Activated naive CD8-positive, alpha-beta T cell treated with anti-CD3 and anti-CD28 coated beads, Interleukin-2, amount 50 U/mL, for 16 hours (primary cell): ENCODE results near the gene GTPBP4.
"Not testable (repeated sequence)": the region's sequence is repeated elsewhere in the genome, so short reads cannot be mapped to it uniquely, and the experiment has no call there.

Experiments used
- DNase-seq: peaks from one replicate; pipeline ENCODE4 v3.0.0-alpha.2; 2020; ENCODE audit warnings: low read depth, low spot score

The GTPBP4 gene

DNA sequence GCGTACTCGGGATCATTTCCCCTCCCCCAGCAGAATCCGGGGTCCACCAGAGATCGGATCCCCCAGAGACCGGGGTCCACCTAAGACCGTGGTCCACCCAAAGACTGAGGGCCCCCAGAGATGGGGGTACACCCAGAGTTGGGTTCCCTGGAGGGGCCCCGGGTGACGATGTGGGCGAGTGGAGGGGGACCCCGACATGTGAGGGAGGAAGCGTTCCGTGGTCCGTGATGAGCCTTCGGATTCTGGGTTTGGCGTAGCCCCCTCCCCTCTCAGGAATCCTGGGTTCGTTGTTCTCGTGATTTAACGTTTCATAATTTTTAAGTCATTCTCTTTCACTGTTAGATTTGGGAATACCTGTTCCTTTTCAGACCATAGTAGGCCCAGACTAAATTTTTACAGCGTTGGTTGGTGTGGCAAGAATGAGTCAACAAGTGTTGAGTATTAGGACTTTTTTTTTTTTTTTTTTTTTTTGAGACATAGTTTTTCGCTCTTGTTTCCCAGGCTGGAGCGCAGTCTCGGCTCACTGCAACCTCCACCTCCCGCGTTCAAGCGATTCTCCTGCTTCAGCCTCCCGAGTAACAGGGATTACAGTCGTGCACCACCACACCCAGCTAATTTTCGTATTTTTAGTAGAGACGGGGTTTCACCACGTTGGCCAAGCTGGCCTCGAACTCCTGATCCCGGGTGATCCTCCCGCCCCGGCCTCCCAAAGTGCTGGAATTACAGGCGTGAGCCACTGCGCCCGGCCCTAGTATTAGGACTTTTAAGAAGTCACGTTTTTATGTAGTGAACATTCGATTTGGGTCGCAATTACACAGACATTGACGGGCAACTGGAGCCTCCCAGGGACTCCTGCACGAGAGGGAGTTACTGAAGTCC lies 672 bp downstream of the GTPBP4 start:
- DNase-seq = peak; percentile 10

DNA sequence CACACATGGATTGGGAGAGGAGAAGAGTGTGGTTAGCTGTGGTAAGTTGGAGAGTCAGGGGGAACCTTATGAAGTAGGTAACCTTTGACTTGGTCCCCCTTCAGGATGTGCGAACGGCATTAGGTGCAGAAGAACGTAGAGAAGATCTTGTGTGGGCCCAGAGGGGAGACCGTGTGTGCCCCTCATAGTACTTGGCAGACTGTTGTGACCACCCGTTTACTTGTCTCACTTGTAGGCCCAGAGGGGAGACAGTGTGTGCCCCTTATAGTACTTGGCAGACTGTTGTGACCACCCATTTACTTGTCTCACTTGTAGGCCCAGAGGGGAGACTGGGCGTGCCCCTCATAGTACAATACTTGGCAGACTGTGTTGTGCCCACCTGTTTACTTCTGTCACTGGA lies 2.6 kb downstream of the GTPBP4 start:
- no peak for DNase-seq

DNA sequence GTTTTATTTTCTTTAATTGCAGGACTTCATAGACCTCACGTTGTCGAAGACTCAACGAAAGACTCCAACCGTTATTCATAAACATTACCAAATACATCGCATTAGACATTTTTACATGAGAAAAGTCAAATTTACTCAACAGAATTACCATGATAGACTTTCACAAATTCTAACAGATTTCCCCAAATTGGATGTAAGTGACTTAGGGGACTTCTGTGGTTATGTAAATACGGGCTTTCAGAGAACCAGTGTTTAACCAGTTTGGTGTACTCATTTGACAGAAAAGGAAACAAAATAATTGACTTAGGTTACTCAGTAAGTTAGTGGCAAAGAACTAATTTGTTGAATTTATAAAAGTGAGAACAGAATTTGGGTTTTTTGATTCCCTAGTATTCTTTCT lies 4.2 kb downstream of the GTPBP4 start:
- no peak for DNase-seq

DNA sequence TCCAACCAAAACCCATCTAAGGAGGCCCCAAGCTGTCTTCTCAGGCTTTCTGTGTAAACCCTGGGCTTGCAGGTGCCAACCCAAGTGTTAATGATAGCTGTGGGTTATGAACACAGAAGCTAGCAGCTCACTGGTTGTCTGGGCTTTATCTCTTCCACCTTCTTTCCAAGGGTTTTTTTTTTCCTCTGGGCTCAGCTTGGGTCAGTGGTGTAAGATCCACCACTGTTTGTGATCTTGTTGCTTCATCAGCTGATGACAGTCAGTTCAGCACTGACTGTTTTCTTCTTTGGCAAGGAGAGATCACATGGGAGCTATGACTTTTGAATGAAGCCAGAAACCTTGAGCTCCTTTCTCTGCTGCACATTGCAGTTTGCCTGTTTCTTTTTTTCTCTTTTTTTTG lies 4.6 kb downstream of the GTPBP4 start:
- DNase-seq = no peak

DNA sequence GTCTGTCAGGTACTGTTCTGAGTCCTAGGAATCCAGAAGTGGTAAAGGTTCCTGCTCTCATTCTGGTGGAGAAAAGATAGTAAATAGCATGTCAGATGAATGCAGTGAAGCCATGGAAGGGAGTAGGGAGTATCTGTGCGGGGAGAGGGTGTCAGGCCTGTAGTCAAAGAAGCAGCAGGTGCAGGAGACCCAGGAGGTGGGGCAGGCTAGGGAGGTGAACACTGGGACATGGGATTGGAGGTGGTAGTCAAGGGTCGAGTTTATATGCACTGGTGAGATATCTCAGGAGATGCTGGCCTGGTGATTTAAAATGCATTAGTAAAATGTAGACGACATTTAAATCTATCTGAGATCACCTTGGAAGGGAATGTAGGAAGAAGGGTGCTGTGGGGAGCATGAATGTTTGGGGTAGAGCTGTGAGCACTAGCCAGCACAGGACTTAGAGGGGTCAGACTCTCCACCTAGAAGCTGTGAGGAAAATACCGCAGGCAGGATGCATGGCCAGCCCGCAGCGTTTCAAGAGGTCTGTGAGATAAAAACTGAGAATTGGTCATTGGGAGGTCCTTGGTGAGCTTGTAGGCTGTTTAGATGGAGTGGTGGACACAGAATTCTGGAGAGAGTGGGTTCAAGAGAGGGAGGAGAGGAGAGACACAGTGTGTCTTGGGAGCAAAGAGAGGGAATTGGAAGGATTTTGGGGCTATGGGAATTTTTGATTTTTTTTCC lies 6.8 kb downstream of the GTPBP4 start:
- DNase-seq = no peak

DNA sequence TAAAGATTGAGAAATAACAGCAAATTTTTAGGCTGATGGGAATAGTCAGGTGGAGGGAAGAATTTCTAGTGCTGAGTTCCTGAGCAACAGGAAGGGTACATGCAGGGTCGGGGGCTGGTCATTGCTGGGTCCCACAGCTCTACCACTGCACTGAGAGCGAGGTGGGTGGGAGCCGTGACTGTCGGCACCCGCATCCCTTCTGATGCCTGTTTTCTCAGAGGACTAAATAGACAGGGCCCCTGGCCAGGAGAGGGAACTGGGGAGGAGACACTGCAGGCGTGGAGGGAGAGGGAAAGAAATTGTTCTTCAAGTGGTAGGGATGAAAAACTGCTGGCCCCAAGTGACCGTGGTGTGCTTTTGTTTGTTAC lies 7.3 kb downstream of the GTPBP4 start:
- no peak for DNase-seq

DNA sequence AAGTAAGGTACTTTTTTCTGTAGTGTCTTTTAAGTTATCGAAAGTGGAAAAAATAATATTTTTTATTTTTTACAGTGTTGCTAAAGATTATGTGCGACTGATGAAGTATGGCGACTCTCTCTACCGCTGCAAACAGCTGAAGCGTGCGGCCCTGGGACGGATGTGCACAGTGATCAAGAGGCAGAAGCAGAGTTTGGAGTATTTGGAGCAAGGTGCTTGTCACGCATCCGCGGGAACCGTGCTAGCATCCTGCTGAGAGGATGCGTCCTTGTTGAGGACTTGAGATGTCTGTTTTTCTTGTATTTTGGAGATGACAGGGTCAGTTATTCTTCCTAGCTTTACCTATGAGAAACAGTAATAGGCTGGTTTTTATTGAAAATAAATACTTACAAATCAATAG lies 7.8 kb downstream of the GTPBP4 start:
- no peak for DNase-seq

DNA sequence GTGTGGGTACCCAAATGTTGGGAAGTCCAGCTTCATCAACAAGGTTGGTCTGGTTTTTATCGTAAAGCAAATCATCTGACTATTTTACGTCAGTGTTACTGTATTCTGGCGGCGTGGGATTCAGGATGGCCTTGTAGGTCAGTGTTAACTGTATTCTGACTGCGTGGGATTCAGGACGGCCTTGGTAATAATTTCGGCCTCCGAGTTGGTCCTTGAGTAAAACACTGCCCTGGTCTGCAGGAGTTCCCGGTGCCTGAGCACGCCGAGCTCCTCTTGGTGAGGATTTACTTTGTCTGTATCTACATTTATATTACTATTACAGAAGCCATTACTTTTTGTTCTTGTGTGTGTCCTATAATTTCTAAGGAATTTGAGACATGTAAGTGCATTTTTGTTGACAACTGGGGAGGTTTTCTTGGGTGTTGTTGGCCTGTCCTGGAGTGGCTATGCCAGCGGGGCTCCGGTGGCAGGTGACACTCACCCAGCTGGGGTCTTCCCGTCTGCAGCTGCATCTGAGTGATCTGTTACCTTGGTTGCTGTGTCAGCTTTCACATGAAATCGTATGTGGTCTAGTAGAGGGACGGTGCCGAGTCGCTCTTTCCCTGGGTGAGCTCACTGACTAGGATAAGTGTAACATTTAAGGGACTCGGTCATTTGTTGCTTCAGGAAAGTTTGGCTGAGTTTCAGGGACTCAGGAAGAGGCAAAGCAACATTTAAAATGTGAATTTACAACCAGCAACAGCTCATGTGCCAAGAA lies 9.2 kb downstream of the GTPBP4 start:
- no peak for DNase-seq

DNA sequence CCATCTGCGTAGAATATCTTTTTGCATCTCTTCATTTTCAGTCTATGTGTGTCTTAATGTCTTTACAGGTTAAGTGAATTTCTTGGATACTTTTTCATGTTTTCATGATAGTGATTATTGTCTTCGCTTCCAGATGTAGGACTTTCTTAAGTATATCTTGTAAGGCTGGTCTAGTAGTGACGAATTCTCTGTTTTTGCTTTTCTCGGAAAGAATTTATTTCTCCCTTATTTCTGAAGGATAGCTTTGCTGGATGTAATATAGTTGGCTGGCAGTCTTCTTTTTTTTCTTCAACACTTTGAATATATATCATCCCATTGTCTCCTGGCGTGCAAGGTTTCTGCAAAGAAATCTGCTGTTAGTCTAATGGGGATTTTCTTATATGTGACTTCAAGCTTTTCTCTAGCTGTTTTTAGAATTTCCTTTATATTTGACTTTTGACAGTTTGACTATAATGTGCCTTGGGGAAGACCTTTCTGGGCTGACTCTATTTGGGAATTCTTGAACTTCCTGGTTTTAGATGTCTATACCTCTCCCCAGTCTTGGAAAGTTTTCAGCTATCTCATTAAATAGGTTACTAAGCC lies 14.3 kb downstream of the GTPBP4 start:
- DNase-seq = no peak

DNA sequence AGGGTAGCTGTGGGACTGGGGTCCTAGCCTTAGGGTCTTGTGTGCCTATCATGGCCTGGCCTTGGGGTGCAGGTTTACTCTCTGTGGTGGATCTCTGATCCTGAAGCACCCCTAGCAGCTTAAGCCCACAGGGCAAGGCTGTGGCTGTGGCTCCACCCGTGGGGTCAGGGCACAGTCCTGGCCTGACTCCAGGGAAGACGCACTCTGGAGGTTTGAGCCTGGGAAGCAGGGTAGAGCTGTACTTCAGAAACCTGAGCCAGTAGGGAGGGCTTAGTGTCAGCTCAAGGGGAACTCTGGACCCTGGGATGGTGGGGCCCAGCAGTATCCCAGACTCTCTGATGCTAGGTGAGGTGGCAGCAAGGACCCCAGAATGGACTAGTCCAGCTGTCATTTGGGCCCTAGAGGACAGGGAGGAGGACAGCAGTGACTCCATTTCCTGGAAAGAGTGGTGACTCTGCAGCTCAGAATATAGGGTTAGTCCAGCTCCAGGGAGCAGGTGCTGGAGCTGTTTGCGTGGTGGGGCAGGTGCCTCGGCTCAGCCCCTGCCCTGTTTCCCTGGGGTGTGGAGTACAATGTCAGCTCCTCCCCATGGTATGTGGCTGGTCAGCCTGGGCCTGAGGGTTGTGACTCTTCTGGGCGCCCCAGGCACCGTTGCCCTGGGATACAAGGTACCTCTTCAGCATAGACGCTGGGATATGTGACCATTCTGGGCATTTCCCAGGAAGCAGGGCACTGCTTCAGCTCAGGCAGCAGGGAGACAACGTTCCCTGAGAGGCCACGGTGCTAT lies 15.8 kb downstream of the GTPBP4 start:
- no peak for DNase-seq

DNA sequence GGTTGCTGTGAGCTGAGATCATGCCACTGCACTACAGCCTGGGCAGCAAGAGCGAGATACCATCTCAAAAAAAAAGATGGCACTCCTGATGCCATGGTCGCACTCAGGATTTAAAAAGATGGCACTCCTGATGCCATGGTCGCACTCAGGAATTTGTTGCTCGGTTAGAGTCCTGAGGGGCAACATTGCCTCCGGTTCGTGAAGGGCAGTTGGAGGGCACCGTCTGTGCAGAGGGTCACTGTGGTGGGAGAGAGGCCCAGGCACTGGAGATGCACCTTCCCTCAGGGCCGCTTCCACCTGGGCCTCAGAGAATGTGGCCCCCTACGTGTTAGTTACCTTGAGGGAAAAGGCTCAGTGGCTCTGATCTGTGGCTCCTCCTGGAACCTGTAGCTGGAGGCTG lies 18.3 kb downstream of the GTPBP4 start:
- DNase-seq = no peak

DNA sequence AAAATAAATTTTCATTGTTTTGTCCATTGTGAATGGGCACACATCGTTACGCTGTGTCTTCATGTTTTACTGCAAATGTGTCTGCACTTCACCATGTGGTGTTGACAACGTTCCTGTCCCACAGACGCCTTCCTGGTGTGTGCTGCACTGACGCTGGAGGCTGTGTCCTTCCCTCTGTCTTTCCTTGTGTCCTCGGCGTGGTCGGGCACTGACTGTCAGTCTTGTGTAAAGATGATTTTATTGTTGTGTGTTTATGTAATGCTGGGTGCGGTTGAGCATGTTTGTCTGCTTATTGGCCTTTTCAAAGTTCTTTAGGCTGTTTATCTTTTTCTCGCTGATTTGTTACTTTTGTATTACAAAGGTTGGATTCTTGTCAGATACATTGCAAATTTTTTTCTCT lies 19.3 kb downstream of the GTPBP4 start:
- DNase-seq = no peak

DNA sequence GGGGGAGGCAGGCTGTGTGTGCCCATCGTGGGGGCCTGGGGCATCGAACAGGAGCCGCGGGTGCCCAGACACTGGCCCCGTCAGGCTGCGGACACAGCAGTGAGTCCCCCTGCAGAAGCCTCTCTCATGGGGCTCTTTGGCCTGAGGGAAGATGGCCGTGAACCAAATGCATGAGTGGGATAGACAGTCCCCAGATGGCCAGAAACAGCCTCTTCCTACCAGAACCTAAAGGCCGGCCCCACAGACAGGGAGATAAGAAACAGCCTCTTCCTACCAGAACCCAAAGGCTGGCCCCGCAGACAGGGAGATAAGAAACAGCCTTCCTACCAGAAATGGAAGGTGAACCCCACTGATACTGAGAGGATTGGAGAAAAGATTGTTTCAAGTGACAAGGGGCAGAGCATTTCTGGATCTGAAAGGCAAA lies 20.8 kb downstream of the GTPBP4 start:
- DNase-seq = no peak

DNA sequence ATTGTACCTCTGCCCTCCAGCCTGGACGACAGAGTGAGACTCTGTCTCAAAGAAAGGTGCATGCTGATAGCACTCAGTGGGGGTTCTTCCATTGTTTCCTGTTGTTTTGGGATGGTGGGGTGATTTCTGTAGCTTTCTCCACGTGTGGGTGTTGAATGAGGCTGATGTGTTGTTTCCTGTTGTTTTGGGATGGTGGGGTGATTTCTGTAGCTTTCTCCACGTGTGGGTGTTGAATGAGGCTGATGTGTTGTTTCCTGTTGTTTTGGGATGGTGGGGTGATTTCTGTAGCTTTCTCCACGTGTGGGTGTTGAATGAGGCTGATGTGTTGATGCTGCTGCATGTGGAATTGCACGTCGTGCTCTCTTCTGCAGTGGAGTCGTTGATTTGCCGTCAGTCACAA lies 21.7 kb downstream of the GTPBP4 start:
- DNase-seq = not testable (repeated sequence)

DNA sequence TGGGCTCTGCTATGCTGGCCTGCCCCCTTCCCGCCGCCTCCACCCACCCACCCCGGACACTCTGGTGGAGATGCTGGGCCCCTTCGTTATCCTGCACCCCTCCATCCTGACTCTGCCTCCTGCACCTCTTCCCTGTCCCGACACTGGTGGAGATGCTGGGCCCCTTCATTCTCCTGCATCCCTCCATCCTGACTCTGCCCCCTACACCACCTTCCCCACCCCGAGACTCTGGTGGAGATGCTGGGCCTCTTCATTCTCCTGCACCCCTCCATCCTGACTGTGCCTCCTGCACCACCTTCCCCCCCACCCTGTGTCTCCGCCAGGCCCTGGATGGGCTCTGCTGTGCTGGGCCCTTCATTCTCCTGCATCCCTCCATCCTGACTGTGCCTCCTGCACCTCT lies 22.5 kb downstream of the GTPBP4 start:
- DNase-seq = no peak

DNA sequence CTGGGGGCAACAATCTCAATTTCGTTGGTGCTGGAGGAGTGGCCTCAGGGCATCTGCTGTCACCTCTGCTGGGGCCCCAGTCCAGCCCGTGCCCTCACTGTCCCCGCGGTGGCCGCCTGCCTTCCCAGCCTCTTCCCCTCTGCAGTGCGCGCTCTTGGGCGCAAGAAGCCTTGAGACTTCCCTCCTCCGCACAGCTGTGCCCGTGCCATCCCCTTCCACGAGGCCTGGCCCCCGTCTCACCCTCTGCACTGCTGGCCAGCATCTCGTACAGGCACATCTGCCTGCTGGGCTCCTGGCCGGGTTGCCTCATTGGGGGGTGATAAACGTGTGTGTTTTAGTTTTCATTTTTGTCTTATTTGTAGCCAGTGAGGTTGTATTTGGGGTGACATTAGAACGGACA lies 23.5 kb downstream of the GTPBP4 start:
- no peak for DNase-seq

DNA sequence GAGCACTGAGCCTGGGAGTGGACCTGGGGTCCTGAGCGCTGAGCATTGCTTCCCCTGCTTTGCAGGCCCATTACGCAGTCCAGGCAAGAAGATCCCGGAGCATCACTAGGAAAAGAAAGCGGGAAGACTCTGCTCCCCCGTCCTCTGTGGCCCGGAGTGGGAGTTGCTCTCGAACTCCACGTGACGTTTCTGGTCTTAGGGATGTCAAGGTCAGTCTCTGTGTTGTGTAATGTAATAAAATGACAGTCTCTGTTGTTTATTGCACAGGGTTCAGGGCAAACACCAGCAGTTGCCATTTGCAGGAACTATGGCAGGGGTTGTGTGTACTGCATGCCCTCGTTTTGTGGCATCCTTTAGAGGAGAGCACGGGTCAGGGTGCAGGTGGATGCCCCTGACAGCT lies 27.5 kb downstream of the GTPBP4 start:
- DNase-seq = no peak

DNA sequence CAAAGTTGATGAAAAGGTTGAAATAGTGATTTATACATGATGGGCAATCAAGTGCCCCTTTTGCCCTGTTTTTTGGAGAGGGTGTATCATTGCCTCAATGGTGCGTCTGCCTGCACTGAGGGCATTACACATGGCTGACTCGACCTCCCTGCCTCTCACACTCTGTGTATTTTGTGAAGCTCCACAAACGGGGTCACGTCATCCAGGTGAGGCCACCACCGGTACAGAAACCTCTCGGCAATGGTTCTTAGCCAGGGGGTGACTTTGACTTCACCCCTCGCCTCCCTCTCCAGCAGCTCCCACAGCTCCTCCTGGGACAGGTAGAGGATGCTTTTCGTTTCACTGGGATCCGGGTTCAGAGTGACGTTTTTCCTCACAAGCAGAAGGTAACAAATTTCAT lies 31.1 kb downstream of the GTPBP4 start:
- DNase-seq = no peak

DNA sequence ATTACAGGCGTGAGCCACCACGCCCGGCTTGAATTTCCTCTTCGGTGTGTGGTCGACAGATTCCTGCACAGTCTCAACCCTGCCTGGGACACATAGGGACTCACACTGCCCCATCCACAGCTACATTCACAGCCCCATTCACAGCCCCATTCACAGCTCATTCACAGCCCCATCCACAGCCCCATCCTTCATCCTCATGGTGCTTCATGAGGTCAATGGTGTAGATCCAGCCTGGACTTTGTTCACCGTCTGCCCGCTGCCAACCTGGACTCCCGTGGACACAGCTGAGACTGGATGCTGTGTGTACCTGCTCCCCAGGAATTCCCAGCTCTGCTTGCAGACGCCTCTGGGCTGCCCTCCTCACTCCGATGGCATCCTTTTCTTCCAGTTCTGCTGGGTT lies 32.2 kb downstream of the GTPBP4 start:
- DNase-seq = no peak

DNA sequence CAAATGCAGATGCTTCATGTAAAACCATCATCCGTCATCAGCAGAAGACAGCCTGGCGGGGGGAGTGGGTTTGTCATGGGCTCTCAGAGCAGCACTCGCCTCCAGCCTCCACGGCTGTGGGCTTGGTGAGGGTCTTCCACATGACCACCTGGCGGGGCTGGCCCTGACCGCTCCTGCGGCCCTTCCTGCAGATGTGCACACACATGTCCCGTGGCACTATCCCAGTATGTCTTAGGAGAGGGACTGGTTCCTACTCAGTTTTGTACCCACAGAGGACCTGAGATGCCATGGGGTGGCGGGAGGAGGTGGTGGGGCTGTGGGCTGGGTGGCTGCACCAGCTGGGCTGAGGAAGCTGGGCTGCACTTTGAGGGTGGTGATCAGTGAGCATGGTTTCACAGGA lies 32.7 kb downstream of the GTPBP4 start:
- no peak for DNase-seq

DNA sequence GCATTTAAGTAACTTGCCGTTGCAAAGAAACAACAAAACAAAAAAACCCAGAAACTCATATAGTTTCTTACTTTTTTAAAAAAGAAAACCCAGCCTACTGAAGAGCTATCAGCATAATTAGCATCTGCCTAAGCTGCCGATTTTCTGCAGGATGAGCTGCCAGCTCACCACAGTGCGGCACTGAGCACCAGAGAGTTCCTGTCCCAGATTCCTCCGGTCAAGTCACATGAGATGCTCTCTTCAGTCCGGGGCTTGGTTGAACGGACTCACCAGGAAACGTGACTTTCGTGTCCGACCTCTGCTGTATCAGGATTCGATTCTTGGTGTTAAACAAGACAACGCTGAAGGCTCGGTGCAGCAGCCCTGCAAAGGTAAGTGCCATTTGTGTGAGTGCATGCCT lies 34.2 kb downstream of the GTPBP4 start:
- DNase-seq = no peak
